NK-92 (cell line): Measurements from ENCODE around the gene PTGR3.

Experiments used
- DNase-seq: peaks from one replicate; lab custom pipeline; 2025; ENCODE audit not compliant: unreplicated experiment; lab: John Stamatoyannopoulos, UW

PTGR3 gene, protein sequence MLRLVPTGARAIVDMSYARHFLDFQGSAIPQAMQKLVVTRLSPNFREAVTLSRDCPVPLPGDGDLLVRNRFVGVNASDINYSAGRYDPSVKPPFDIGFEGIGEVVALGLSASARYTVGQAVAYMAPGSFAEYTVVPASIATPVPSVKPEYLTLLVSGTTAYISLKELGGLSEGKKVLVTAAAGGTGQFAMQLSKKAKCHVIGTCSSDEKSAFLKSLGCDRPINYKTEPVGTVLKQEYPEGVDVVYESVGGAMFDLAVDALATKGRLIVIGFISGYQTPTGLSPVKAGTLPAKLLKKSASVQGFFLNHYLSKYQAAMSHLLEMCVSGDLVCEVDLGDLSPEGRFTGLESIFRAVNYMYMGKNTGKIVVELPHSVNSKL

GRCh38 chr18:75209129-75209950 lies at the start of gene PTGR3:
PTGR3 (minus strand) TSS chr18:75209139; CDS start chr18:75209058, 81 bp downstream.
- DNase-seq: peak; percentile 6

GRCh38 chr18:75257605-75258004 lies 48.7 kb upstream of the PTGR3 start:
- DNase-seq: no peak

DNA sequence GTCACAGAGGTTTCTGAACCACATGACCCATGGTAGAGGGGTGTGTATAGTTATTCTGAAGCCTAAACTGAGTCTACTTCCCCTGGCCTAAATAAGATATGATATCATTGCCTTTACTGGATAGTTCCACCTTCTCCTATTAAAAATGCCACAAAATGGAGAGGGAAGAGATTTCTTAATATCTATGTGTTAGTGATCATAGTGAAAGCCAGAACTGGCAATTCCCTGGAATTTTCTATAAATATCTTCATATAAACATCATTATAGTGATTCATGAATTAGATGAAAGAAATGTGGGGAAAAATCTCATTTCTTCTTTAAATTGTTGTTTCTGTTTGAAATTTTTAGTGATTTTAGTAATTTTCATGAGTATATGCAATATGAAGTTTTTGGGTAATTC lies 47.4 kb upstream of the PTGR3 start:
- DNase-seq: no peak

DNA sequence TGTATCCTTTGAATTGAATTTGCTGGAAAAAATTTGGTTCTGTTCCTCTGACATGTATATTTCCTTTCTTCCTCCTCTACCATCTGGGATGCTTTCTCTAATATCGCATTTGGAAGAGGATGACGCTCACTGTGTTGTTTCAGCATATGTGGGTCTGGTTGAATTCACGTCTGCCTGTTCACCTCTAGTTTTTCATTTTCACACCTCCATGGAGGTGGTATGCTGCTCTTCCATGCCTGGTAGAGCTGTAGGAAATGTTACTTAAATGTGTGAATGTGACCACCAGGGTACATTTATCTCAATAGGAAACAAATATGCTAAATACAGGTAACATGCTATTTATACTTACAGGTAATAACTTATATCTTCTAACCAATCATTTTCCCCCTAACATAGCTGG lies 46.2 kb upstream of the PTGR3 start:
- DNase-seq: no peak

GRCh38 chr18:75253784-75254183 lies 44.8 kb upstream of the PTGR3 start:
- no peak for DNase-seq

DNA sequence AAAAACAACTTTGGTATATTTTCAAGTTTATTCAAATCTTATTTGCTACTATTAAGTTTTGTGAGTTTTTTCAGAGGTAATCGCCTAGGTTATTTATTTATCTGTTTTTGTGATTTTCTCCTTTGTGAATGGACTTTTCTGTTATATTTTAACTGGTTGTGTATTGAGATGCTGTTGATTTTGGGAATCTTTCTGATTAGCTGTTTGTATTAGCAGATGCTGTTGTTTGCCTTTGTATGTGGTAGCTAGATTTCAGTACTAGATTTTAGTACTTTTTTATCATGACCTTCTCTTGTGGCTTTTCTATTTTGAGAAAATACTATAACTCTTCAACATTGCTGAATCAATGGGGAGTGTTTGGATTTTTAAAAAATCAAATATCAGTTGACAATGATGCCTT lies 44.1 kb upstream of the PTGR3 start:
- no peak for DNase-seq

DNA sequence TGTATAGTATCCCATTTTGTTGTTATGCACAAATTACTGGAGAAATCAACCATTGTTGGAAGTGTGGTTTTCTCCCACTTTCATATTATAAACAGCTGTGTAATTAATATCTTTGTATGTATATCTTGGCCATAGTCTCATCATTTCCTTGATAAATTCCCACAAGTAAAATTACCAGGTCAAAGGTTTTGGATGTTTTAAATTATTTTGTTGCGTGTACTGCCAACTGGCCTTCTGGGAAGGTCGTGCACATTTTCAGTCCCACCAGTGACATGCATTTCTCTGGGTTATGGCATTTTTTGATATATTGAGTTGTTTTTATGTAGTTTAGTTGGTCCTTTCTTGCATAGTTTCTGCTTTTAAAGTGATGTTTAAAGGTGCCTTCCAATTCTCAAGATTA lies 43.2 kb upstream of the PTGR3 start:
- DNase-seq: no peak

GRCh38 chr18:75251466-75251865 lies 42.5 kb upstream of the PTGR3 start:
- DNase-seq: no peak

- no peak for DNase-seq
Measured at GRCh38 chr18:75250471-75250821, 41.5 kb upstream of the PTGR3 start.

- no peak for DNase-seq
Measured at GRCh38 chr18:75249672-75250470, 40.9 kb upstream of the PTGR3 start.

DNA sequence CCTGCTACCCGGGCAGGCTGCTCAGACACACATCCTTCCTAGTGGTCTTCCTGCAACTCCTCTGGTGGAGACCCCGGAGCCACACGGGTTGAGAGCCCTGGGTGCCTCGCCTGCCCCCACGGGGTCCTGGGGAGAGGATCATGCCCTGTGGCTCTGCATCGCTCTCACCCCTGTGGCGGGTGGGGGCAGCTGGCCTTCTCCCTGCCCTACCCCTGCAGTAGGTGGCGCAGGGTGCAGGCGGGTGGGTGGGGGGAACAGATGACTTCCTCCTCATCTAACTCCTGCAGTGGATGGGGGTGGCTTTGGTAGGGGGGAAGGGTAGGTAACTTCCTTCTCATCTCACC lies 40.2 kb upstream of the PTGR3 start:
- DNase-seq: no peak

- DNase-seq: no peak
Measured at GRCh38 chr18:75248426-75249174, 39.7 kb upstream of the PTGR3 start.

- no peak for DNase-seq
Measured at GRCh38 chr18:75247611-75248421, 38.9 kb upstream of the PTGR3 start.

DNA sequence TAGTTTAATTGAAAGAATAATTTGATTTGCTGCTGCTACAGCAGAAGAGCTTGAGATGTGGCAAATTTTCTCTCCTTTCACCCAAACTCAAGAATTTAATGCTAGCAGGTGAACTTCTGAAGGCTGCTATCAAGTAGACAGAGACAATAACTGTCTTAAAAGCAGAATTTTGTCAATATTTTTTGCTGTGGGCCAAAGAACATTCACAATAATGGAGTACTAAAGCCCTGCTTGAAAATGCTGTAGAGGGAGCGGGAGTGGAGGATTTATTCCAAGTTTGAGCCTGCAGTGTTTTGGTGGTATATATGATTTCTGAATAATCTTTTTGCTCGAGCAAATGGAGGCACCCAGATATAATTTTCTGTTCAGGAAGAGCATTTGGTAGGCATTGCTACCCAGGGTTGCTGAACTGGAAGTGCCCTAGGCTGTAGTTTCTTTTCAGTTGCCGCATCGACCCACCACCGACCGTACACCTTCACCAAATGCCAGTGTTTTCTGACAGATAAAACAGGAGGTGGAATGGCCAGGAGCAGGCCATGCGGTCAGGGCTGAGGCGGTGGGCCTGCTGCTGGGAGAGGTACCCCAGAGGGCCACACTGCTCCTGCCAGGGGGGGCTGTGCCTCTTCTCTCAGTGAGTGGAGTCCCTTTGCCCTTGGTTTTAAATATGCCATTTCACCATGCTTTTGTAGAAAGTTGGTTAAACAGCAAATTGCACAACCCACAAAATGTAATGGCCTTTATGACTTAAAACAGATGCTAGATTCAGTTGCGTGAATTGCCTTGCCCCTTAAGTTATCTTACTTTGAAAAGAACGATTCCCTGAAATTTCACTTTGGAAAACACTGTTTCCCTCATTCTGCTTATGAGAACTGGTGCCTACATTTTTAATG lies 38.0 kb upstream of the PTGR3 start:
- no peak for DNase-seq

GRCh38 chr18:75244351-75245313 lies 35.7 kb upstream of the PTGR3 start:
- DNase-seq: no peak

- no peak for DNase-seq
Measured at GRCh38 chr18:75241705-75242104, 32.8 kb upstream of the PTGR3 start.

- DNase-seq: no peak
Measured at GRCh38 chr18:75240433-75240832, 31.5 kb upstream of the PTGR3 start.

DNA sequence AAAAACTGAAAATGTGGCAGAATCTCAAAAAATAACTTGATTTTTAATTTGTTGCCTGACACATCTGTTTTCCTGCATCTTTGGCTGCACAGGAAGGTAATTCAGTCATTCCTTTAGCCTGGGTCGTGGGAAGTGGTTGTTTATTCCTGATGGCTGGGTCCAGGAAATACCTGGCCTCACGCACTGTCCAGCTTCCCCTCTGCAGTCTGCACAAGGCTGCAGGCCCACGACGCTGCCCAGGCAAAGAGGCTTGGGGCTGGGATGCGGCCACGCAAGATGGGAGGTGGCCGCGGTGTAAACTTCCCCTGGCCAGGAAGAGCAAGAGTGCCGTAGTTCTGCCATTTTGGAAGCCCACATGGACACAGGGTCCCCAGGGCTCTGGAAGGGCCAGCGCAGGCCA lies 29.8 kb upstream of the PTGR3 start:
- no peak for DNase-seq
